GM23338 (cell line): ENCODE measurements around the gene PDHB. TPM values are rescaled to one million over a fixed set of nuclear protein-coding genes. Genes with fewer than 3 reads are reported as not detected.

Source experiments
- ATAC-seq: fragments of 200-7000 bp; cut with Tn5 transposase; 3 replicates; pipeline ENCODE4 v1.9.1; 2020
- DNase-seq: peaks from one replicate; pipeline ENCODE4 v3.0.0-alpha.2; 2015; ENCODE audit warnings: low spot score
- H2AFZ ChIP-seq: fragments of 200-600 bp; sonication (generic); 2 replicates; pipeline ENCODE4 v1.8.0; 2016; ENCODE audit warnings: antibody characterized with exemption, mild to moderate bottlenecking, moderate library complexity
- H3F3A ChIP-seq: fragments of 200-600 bp; sonication (generic); replicated peaks from 2 replicates; pipeline ENCODE4 v1.8.0; 2017; ENCODE audit warnings: antibody characterized with exemption, mixed run types, low read depth
- H3K27ac ChIP-seq: fragments of 200-600 bp; sonication (generic); 2 replicates; pipeline ENCODE4 v1.6.1; 2016; ENCODE audit warnings: low read depth
- H3K27me3 ChIP-seq: fragments of 200-600 bp; sonication (generic); 2 replicates; pipeline ENCODE4 v1.8.0; 2016; ENCODE audit warnings: mild to moderate bottlenecking, mixed run types, moderate library complexity; ENCODE audit not compliant: insufficient read depth
- H3K36me3 ChIP-seq: fragments of 200-600 bp; sonication (generic); 2 replicates; pipeline ENCODE4 v1.8.0; 2016; ENCODE audit warnings: mild to moderate bottlenecking; ENCODE audit not compliant: insufficient read depth
- H3K4me1 ChIP-seq: fragments of 200-600 bp; sonication (generic); 2 replicates; pipeline ENCODE4 v1.8.0; 2016; ENCODE audit warnings: mild to moderate bottlenecking, moderate library complexity; ENCODE audit not compliant: insufficient read depth
- H3K4me2 ChIP-seq: fragments of 200-600 bp; sonication (generic); 2 replicates; pipeline ENCODE4 v1.7.1; 2017; ENCODE audit warnings: mixed run types
- H3K4me3 ChIP-seq: fragments of 200-600 bp; sonication (generic); 2 replicates; pipeline ENCODE4 v1.6.1; 2016; ENCODE audit warnings: mixed run types
- H3K79me2 ChIP-seq: fragments of 200-600 bp; sonication (generic); replicated peaks from 2 replicates; pipeline ENCODE4 v1.8.0; 2017; ENCODE audit warnings: mild to moderate bottlenecking; ENCODE audit not compliant: insufficient read depth
- H3K9me2 ChIP-seq: fragments of 200-600 bp; sonication (generic); 2 replicates; pipeline ENCODE4 v1.8.0; 2017; ENCODE audit not compliant: insufficient read depth
- H4K20me1 ChIP-seq: fragments of 200-600 bp; sonication (generic); replicated peaks from 2 replicates; pipeline ENCODE4 v1.8.0; 2017; ENCODE audit warnings: mild to moderate bottlenecking; ENCODE audit not compliant: insufficient read depth
- H3K27ac Mint-ChIP-seq: 2 replicates; pipeline ENCODE4 v1.8.0; 2020; ENCODE audit warnings: inconsistent platforms, mild to moderate bottlenecking, moderate library complexity, mixed read lengths
- H3K27me3 Mint-ChIP-seq: 3 replicates; pipeline ENCODE4 v1.8.0; 2022; ENCODE audit warnings: low read depth, mild to moderate bottlenecking, moderate library complexity, mixed read lengths, inconsistent platforms; ENCODE audit not compliant: insufficient read depth, poor library complexity
- H3K36me3 Mint-ChIP-seq: 3 replicates; pipeline ENCODE4 v1.8.0; 2021; ENCODE audit warnings: low read depth, mild to moderate bottlenecking, inconsistent platforms, moderate library complexity, mixed read lengths
- H3K4me1 Mint-ChIP-seq: 3 replicates; pipeline ENCODE4 v1.8.0; 2020; ENCODE audit warnings: mild to moderate bottlenecking, inconsistent platforms, mixed read lengths
- H3K4me3 Mint-ChIP-seq: 3 replicates; pipeline ENCODE4 v1.8.0; 2021; ENCODE audit warnings: moderate library complexity, mild to moderate bottlenecking, inconsistent platforms, mixed read lengths
- H3K9me3 Mint-ChIP-seq: 3 replicates; pipeline ENCODE4 v1.8.0; 2020; ENCODE audit warnings: moderate library complexity, mild to moderate bottlenecking, inconsistent platforms, mixed read lengths
- CREB1 ChIP-seq: fragments of 250-450 bp; sonication (Bioruptor Pico); IDR thresholded peaks from 2 replicates; pipeline ENCODE4 v1.5.0; 2020; ENCODE audit warnings: low read depth, mild to moderate bottlenecking, moderate library complexity
- CTCF ChIP-seq, 2 experiments: fragments of 200-600 bp in 1 of 2; sonication (generic) in 1 of 2; conservative IDR thresholded peaks; 2 replicates each; pipeline versions ENCODE4 v1.5.1 to v1.6.1; 2016 to 2017; ENCODE audit warnings: antibody characterized with exemption in 2 of 2, low read depth in 2 of 2, mild to moderate bottlenecking in 2 of 2, moderate library complexity in 1 of 2
- ETS1 ChIP-seq: IDR thresholded peaks from 2 replicates; pipeline ENCODE4 v1.6.1; 2016; ENCODE audit warnings: antibody characterized with exemption
- EZH2 ChIP-seq: fragments of 200-600 bp; sonication (generic); IDR thresholded peaks from one replicate; pipeline ENCODE4 v1.8.0; 2017; ENCODE audit warnings: antibody characterized with exemption, mild to moderate bottlenecking, low read depth; ENCODE audit not compliant: unreplicated experiment
- EZH2phosphoT487 ChIP-seq: fragments of 200-600 bp; sonication (generic); IDR thresholded peaks from one replicate; pipeline ENCODE4 v1.8.1; 2018; ENCODE audit warnings: antibody characterized with exemption; ENCODE audit not compliant: unreplicated experiment
- JUNB ChIP-seq: IDR thresholded peaks from one replicate; pipeline ENCODE4 v1.6.1; 2016; ENCODE audit warnings: antibody characterized with exemption; ENCODE audit not compliant: unreplicated experiment
- NANOG ChIP-seq: IDR thresholded peaks from 2 replicates; pipeline ENCODE4 v1.6.1; 2016; ENCODE audit warnings: antibody characterized with exemption, borderline replicate concordance
- POLR2AphosphoS5 ChIP-seq: IDR thresholded peaks from 2 replicates; pipeline ENCODE4 v1.6.1; 2016; ENCODE audit warnings: antibody characterized with exemption, low read depth
- REST ChIP-seq: IDR thresholded peaks from one replicate; pipeline ENCODE4 v1.6.1; 2018; ENCODE audit warnings: antibody characterized with exemption; ENCODE audit not compliant: unreplicated experiment
- STAT1 ChIP-seq: IDR thresholded peaks from one replicate; pipeline ENCODE4 v1.6.1; 2016; ENCODE audit warnings: antibody characterized with exemption; ENCODE audit not compliant: unreplicated experiment
- ZNF114 ChIP-seq: fragments of 250-450 bp; sonication (Bioruptor Pico); IDR thresholded peaks from 2 replicates; pipeline ENCODE4 v1.5.0; 2020; ENCODE audit warnings: mild to moderate bottlenecking, moderate library complexity
- ZNF331 ChIP-seq: fragments of 250-450 bp; sonication (Bioruptor Pico); IDR thresholded peaks from 2 replicates; pipeline ENCODE4 v1.5.0; 2020; ENCODE audit warnings: low read depth, mild to moderate bottlenecking, moderate library complexity
- ZNF462 ChIP-seq: fragments of 250-450 bp; sonication (Bioruptor Pico); IDR thresholded peaks from 2 replicates; pipeline ENCODE4 v1.5.0; 2020; ENCODE audit warnings: mild to moderate bottlenecking, moderate library complexity
- polyA plus RNA-seq: library from polyadenylated mRNA; unstranded; fragments of >200 nt; fragmentation: Nextera tagmentation; extraction: Ambion mirVana; gene quantifications from 2 replicates; pipeline ENCODE4 v1.2.1, GENCODE V29; 2016
- total RNA-seq: library from RNA; depleted of rRNA; stranded (reverse); fragments of >200 nt; shearing (Covaris generic); gene quantifications from 2 replicates; pipeline ENCODE4 v1.2.3, GENCODE V29; 2014

PDHB gene
- total and polyA plus RNA-seq, 2 experiments from 2014 or later, result 172 to 222 TPM

GRCh38 chr3:58398669-58399333, 34.8 kb downstream of the PDHB start:
- H3K4me2 ChIP-seq, result no peak overlapping the region
- no peak for DNase-seq
- no peak overlapping the region for H3K27ac ChIP-seq
- Mint-ChIP-seq H3K4me1 (peaks cover 29% of the 10 kb centered on the region), H3K27ac (no peak overlapping the region), H3K27me3 (no peaks in the 10 kb centered on the region), H3K36me3 (no peaks in the 10 kb centered on the region; the same call in 2 of the 3 replicates), H3K9me3 (no peaks in the 10 kb centered on the region), H3K4me3 (no peak overlapping the region)
- H3K79me2 ChIP-seq, result no peaks in the 10 kb centered on the region
- no peaks in the 10 kb centered on the region for H3K36me3 ChIP-seq
- H2AFZ ChIP-seq, result no peak overlapping the region
- H3K9me2 ChIP-seq, result no peaks in the 10 kb centered on the region
- TF ChIP-seq NANOG, result no peak
- TF ChIP-seq EZH2phosphoT487, result no peak
- no peak for TF ChIP-seq ZNF462 (CRISPR knock-in tag)
- no peak for TF ChIP-seq CTCF (conservative IDR thresholded peaks at IDR 0.05; ENCODE audit: low read depth in 2 of 2)
- no peak for TF ChIP-seq EZH2
- TF ChIP-seq POLR2AphosphoS5, result no peak
- TF ChIP-seq JUNB, result no peak
- TF ChIP-seq ZNF331 (CRISPR knock-in tag), result no peak
- no peak for TF ChIP-seq REST
- no peak for TF ChIP-seq ZNF114 (CRISPR knock-in tag)
- no peak for TF ChIP-seq STAT1
- no peak for TF ChIP-seq ETS1
- no peak for TF ChIP-seq CREB1 (CRISPR knock-in tag)
- H3K4me3 ChIP-seq, result no peak overlapping the region
- ATAC-seq, result no peak
- H3F3A ChIP-seq, result no peaks in the 10 kb centered on the region
- peaks cover 31% of the 10 kb centered on the region for H3K4me1 ChIP-seq
- no peaks in the 10 kb centered on the region for H3K27me3 ChIP-seq
- H4K20me1 ChIP-seq, result no peaks in the 10 kb centered on the region
